WTC11 (cell line): ENCODE results near the gene RNF17. TPM values are rescaled to one million over a fixed set of nuclear protein-coding genes. Genes with fewer than 3 reads are reported as not detected.

Source experiments
- ATAC-seq: fragments of 200-7000 bp; cut with Tn5 transposase; 2 replicates; pipeline ENCODE4 v1.10.0; 2021; ENCODE audit warnings: mild to moderate bottlenecking, moderate library complexity
- CTCF ChIA-PET: fragments of 300-600 bp; sonication (Branson Sonifier 250); formaldehyde crosslinking; loops from one replicate; lab custom pipeline; 2021; ENCODE audit warnings: antibody characterized with exemption; lab: Charles Lee
- POLR2A ChIA-PET: fragments of 350-600 bp; sonication (Branson Sonifier 250); formaldehyde crosslinking; loops from one replicate; lab custom pipeline; 2021; ENCODE audit warnings: antibody characterized with exemption; lab: Charles Lee
- DNase-seq: peaks from one replicate; pipeline ENCODE4 v3.0.0; 2021; ENCODE audit warnings: low spot score
- H3K27ac Mint-ChIP-seq: 2 replicates; pipeline ENCODE4 v1.8.0; 2021; ENCODE audit warnings: mixed read lengths
- H3K27me3 Mint-ChIP-seq: 2 replicates; pipeline ENCODE4 v1.8.0; 2021; ENCODE audit warnings: low read depth, mild to moderate bottlenecking, moderate library complexity, mixed read lengths
- H3K36me3 Mint-ChIP-seq: 2 replicates; pipeline ENCODE4 v1.8.0; 2021; ENCODE audit warnings: mixed read lengths
- H3K4me1 Mint-ChIP-seq: 2 replicates; pipeline ENCODE4 v1.8.0; 2022; ENCODE audit warnings: mixed read lengths
- H3K4me3 Mint-ChIP-seq: 2 replicates; pipeline ENCODE4 v1.8.0; 2021; ENCODE audit warnings: mild to moderate bottlenecking, moderate library complexity, mixed read lengths
- H3K9me3 Mint-ChIP-seq: 2 replicates; pipeline ENCODE4 v1.8.0; 2021; ENCODE audit warnings: mixed read lengths
- AFF4 ChIP-seq: sonication (generic); formaldehyde crosslinking; IDR thresholded peaks from 2 replicates; pipeline ENCODE4 v1.8.1; 2023; ENCODE audit warnings: mild to moderate bottlenecking, missing genetic modification reagents, borderline replicate concordance
- ATF6 ChIP-seq: sonication (generic); formaldehyde crosslinking; IDR thresholded peaks from 2 replicates; pipeline ENCODE4 v1.8.1; 2023; ENCODE audit warnings: mild to moderate bottlenecking, missing genetic modification reagents
- FOXP4 ChIP-seq: sonication (generic); formaldehyde crosslinking; IDR thresholded peaks from 2 replicates; pipeline ENCODE4 v1.8.0; 2022; ENCODE audit warnings: mild to moderate bottlenecking, missing genetic modification reagents
- HMGXB4 ChIP-seq: sonication (generic); formaldehyde crosslinking; IDR thresholded peaks from 2 replicates; pipeline ENCODE4 v1.8.1; 2023; ENCODE audit warnings: mild to moderate bottlenecking, moderate library complexity, missing genetic modification reagents
- MLX ChIP-seq: sonication (generic); formaldehyde crosslinking; IDR thresholded peaks from 2 replicates; pipeline ENCODE4 v1.8.1; 2023; ENCODE audit warnings: mild to moderate bottlenecking, missing genetic modification reagents, moderate library complexity
- NFYB ChIP-seq: sonication (generic); formaldehyde crosslinking; conservative IDR thresholded peaks from 2 replicates; pipeline ENCODE4 v1.8.0; 2022; ENCODE audit warnings: low read depth, missing genetic modification reagents
- PRDM15 ChIP-seq: sonication (generic); formaldehyde crosslinking; IDR thresholded peaks from 2 replicates; pipeline ENCODE4 v1.8.0; 2022; ENCODE audit warnings: missing genetic modification reagents
- PRRX2 ChIP-seq: fragments of 250-450 bp; sonication (Bioruptor Pico); IDR thresholded peaks from 2 replicates; pipeline ENCODE4 v1.8.0; 2021; ENCODE audit warnings: mild to moderate bottlenecking
- SOX15 ChIP-seq: fragments of 250-450 bp; sonication (Bioruptor Pico); IDR thresholded peaks from 2 replicates; pipeline ENCODE4 v1.9.0; 2021; ENCODE audit warnings: mild to moderate bottlenecking
- TCF7 ChIP-seq: sonication (generic); formaldehyde crosslinking; IDR thresholded peaks from 2 replicates; pipeline ENCODE4 v1.8.0; 2022; ENCODE audit warnings: mild to moderate bottlenecking, low read depth, missing genetic modification reagents, moderate library complexity
- ZNF263 ChIP-seq: sonication (generic); formaldehyde crosslinking; IDR thresholded peaks from 2 replicates; pipeline ENCODE4 v1.8.1; 2022; ENCODE audit warnings: low read depth, mild to moderate bottlenecking, moderate library complexity, missing genetic modification reagents
- ZNF396 ChIP-seq: fragments of 250-450 bp; sonication (Bioruptor Pico); IDR thresholded peaks from 2 replicates; pipeline ENCODE4 v1.8.0; 2021; ENCODE audit warnings: mild to moderate bottlenecking, moderate library complexity, borderline replicate concordance
- ZSCAN18 ChIP-seq: fragments of 250-450 bp; sonication (Bioruptor Pico); IDR thresholded peaks from 2 replicates; pipeline ENCODE4 v2.1.2; 2022; ENCODE audit warnings: mild to moderate bottlenecking, moderate library complexity
- total RNA-seq: library from RNA; stranded (reverse); gene quantifications from 3 replicates; pipeline ENCODE4 v1.2.3, GENCODE V29; 2021

The RNF17 gene
- total RNA-seq, 1 experiment from 2014 or later, result not detected

GRCh38 chr13:24716446-24716845 lies 47.5 kb upstream of the RNF17 start (continued):
- no peak for TF ChIP-seq ZSCAN18 (CRISPR knock-in tag)

GRCh38 chr13:24717217-24717616 lies 46.8 kb upstream of the RNF17 start:
- Mint-ChIP-seq H3K4me3 (no peak overlapping the region), H3K27me3 (no peaks in the 10 kb centered on the region; the same call in 1 of the 2 replicates), H3K9me3 (no peaks in the 10 kb centered on the region), H3K4me1 (peaks cover 26% of the 10 kb centered on the region), H3K36me3 (no peaks in the 10 kb centered on the region), H3K27ac (no peak overlapping the region)
- DNase-seq (no peak), ATAC-seq (no peak)
- no peak for TF ChIP-seq PRDM15 (CRISPR knock-in tag)
- no peak for TF ChIP-seq PRRX2 (CRISPR knock-in tag)
- no peak for TF ChIP-seq ZNF263 (CRISPR knock-in tag)
- TF ChIP-seq NFYB (CRISPR knock-in tag), result no peak
- no peak for TF ChIP-seq MLX (CRISPR knock-in tag)
- no peak for TF ChIP-seq AFF4 (CRISPR knock-in tag)
- no peak for TF ChIP-seq TCF7 (CRISPR knock-in tag)
- no peak for TF ChIP-seq ZNF396 (CRISPR knock-in tag)
- no peak for TF ChIP-seq ZSCAN18 (CRISPR knock-in tag)
- no peak for TF ChIP-seq FOXP4
- no peak for TF ChIP-seq HMGXB4 (CRISPR knock-in tag)
- no peak for TF ChIP-seq ATF6
- TF ChIP-seq SOX15 (CRISPR knock-in tag), result no peak
- ChIA-PET POLR2A (no interaction called here), CTCF (interaction anchor here (1.2 to 2.8 kb wide), 5 partner anchors 10 to 251 kb away, joined by 3 to 29 read pairs (median 6); no protein-coding TSS in a partner anchor)
